NB4 (cell line): ENCODE results near the gene GPR3.

Source experiments
- DNase-seq: peaks from one replicate; pipeline ENCODE4 v3.0.0; 2010; ENCODE audit warnings: low read depth
- H3K4me3 ChIP-seq: one replicate; pipeline ENCODE4 v1.5.1; 2011; ENCODE audit warnings: mild to moderate bottlenecking, low read depth, low read length, moderate library complexity
- CTCF ChIP-seq: IDR thresholded peaks from one replicate; pipeline ENCODE4 v1.5.1; 2012; ENCODE audit warnings: low read depth, low read length
- MAX ChIP-seq: IDR thresholded peaks from 2 replicates; pipeline ENCODE4 v1.6.1; 2011; ENCODE audit warnings: low read depth, low read length
- MYC ChIP-seq: IDR thresholded peaks from 2 replicates; pipeline ENCODE4 v1.6.1; 2011; ENCODE audit warnings: low read depth, low read length
- POLR2A ChIP-seq: IDR thresholded peaks from 2 replicates; pipeline ENCODE4 v1.6.1; 2011; ENCODE audit warnings: mild to moderate bottlenecking; ENCODE audit not compliant: insufficient read length; ENCODE audit errors: extremely low read depth

GPR3 gene

GRCh38 chr1:27377760-27378495 is 14.5 kb upstream of the GPR3 start:
- TF ChIP-seq POLR2A (no peak), MAX (no peak), MYC (no peak), CTCF (no peak)
- H3K4me3 ChIP-seq: no peak overlapping the region
- DNase-seq: peak; percentile 75

- TF ChIP-seq MYC (no peak), POLR2A (no peak)
- no peak for DNase-seq
- no peak overlapping the region for H3K4me3 ChIP-seq
These were observed 12.8 kb upstream of the GPR3 start for GRCh38 chr1:27379564-27380122.

- H3K4me3 ChIP-seq: no peak overlapping the region
These were observed 12.2 kb upstream of the GPR3 start for GRCh38 chr1:27380224-27380623.

GRCh38 chr1:27380766-27381733 is 11.4 kb upstream of the GPR3 start:
- no peak overlapping the region for H3K4me3 ChIP-seq
- DNase-seq: no peak
- TF ChIP-seq MYC (no peak), CTCF (no peak), POLR2A (no peak), MAX (no peak)

More at GRCh38 chr1:27380224-27380623, 12.2 kb upstream of the GPR3 start:
- TF ChIP-seq POLR2A: no peak
- TF ChIP-seq CTCF: no peak
- TF ChIP-seq MYC: no peak
- TF ChIP-seq MAX: no peak
- no peak for DNase-seq

GRCh38 chr1:27381969-27382762 is 10.3 kb upstream of the GPR3 start:
- TF ChIP-seq CTCF: no peak
- H3K4me3 ChIP-seq: no peak overlapping the region
- no peak for DNase-seq
